ENCODE measurements around the gene SAP30BP.

- TF ChIP-seq POLR2AphosphoS5 (IDR thresholded peaks at IDR 0.05; ENCODE audit: low read depth, low read length) (no peak), ZNF20 (CRISPR knock-in tag; IDR thresholded peaks at IDR 0.05) (no peak), ZNF280B (CRISPR knock-in tag; IDR thresholded peaks at IDR 0.05; ENCODE audit: borderline replicate concordance) (no peak), NFYB (CRISPR knock-in tag; IDR thresholded peaks at IDR 0.05) (no peak), POLR2A (IDR thresholded peaks at IDR 0.05; ENCODE audit: insufficient read depth in 1 of 2, low read depth in 2 of 2, low read length in 2 of 2) (no peak), YY1 (IDR thresholded peaks at IDR 0.05; ENCODE audit: insufficient read depth, insufficient replicate concordance, low read depth, low read length) (no peak), CTCF (CRISPR knock-in tag; IDR thresholded peaks at IDR 0.05) (no peak), FOXJ3 (CRISPR knock-in tag; IDR thresholded peaks at IDR 0.05; ENCODE audit: borderline replicate concordance) (no peak), CAMTA2 (CRISPR knock-in tag; IDR thresholded peaks at IDR 0.05; ENCODE audit: borderline replicate concordance) (no peak), ZNF552 (CRISPR knock-in tag; IDR thresholded peaks at IDR 0.05; ENCODE audit: borderline replicate concordance) (no peak), ZNF124 (CRISPR knock-in tag; IDR thresholded peaks at IDR 0.05) (no peak), NFE2L1 (CRISPR knock-in tag; IDR thresholded peaks at IDR 0.05; ENCODE audit: borderline replicate concordance) (no peak), ESRRA (CRISPR knock-in tag; IDR thresholded peaks at IDR 0.05; ENCODE audit: low read depth) (no peak), CBX5 (CRISPR knock-in tag; IDR thresholded peaks at IDR 0.05; ENCODE audit: borderline replicate concordance) (no peak)
Measured at GRCh38 chr17:75731086-75731715, 64.1 kb downstream of the SAP30BP start.
